ENCODE data around the gene MAP3K9. TPM values are rescaled to one million over a fixed set of nuclear protein-coding genes. Genes with fewer than 3 reads are reported as not detected.

Gene MAP3K9
- total RNA-seq, 4 donors from 2014 or later = 18.3 to 23.9 (median 20.7) TPM

GRCh38 chr14:70741482-70741881 lies 67.8 kb downstream of the MAP3K9 start:
- H3K4me3 ChIP-seq (ENCODE audit: low read depth, poor library complexity, severe bottlenecking) = no peak overlapping the region
- peak in 1 of 2 donors; percentile 0 for DNase-seq (ENCODE audit: low spot score in 2 of 2)
- WGBS, 2 donors = 57 to 61% methylated on average over 6 of the region's 6 CpGs
- TF ChIP-seq CTCF (IDR thresholded peaks at IDR 0.05) = no peak
- TF ChIP-seq POLR2A (IDR thresholded peaks at IDR 0.05) = no peak
- intact Hi-C loops (cut with DNase I; ENCODE audit: low total_unique reads) = no loop called here

- no peak for TF ChIP-seq POLR2A (IDR thresholded peaks at IDR 0.05)
- no peak for TF ChIP-seq CTCF (IDR thresholded peaks at IDR 0.05)
- no peak overlapping the region for H3K4me3 ChIP-seq (ENCODE audit: low read depth, poor library complexity, severe bottlenecking)
- DNase-seq (ENCODE audit: low spot score in 2 of 2) = no peak
- WGBS, 2 donors = 42 to 46% methylated on average over 4 of the region's 4 CpGs
- intact Hi-C loops (cut with DNase I; ENCODE audit: low total_unique reads) = no loop called here
Observed at GRCh38 chr14:70735043-70735442, 74.3 kb downstream of the MAP3K9 start.

DNA sequence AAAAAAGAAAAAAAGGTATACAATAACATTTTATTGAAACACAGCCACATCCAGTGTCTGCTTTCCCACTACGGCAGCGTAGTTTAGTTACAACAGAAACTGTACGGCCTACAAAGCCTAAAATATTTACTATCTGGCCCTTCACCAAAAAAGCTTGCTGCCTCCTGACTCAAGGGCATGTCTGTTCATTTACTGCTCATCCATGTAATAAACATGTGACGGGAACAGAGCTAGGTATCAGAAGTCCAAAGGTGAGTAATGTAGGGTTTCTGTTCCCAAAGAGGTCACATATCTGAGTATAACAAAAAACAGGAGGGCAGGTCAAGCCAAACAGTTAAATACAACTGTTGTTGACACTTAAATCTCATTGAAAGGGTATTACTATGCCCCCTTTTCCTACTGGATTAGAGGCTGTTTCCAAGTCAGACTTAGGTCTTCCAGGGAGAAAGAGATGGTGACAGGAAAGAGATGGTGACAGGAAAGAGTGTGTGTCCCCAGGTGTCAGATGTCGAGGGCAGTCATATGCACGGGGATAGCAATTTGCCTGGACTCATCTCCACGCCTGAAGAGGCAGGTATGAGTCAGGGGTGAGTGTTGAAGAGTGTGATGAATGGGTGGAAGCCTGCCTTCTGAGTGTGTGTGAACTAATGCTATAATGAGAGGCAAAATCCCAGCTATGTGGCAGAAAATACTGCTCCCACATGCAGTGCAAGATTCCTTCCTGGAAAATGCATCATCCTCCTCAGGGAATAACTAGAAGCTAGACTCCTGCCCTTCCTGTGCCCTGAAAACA lies 77.7 kb downstream of the MAP3K9 start:
- no peak for DNase-seq (ENCODE audit: low spot score in 2 of 2)
- no peak for TF ChIP-seq POLR2A (IDR thresholded peaks at IDR 0.05)
- no peak for TF ChIP-seq CTCF (IDR thresholded peaks at IDR 0.05)
- intact Hi-C loops (cut with DNase I; ENCODE audit: low total_unique reads) = no loop called here
- 52 to 68% methylated on average over 7 of the region's 7 CpGs for WGBS, 2 donors
- H3K4me3 ChIP-seq (ENCODE audit: low read depth, poor library complexity, severe bottlenecking) = no peak overlapping the region

DNA sequence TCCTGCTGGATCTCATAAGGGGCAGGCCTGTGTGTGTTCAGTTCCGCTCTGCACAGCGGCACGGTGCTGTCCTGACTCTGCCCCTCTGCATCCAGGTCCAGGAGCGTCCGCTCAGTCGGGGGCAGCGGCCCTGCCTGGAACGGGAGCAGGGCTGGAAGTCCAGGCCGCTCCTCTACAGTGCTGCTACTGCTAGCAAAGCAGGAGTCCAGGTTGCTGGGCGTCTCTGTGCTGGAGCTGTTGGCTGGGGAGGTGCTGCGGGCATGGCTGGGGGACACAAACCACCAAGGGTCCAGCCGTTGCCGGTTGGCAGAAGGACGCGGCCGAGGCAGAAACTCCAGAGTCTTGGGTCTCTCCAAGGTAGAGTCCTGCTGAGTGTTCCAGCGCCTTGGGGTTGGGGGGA lies 78.9 kb downstream of the MAP3K9 start:
- no peak for TF ChIP-seq CTCF (IDR thresholded peaks at IDR 0.05)
- 96 to 97% methylated on average over 17 of the region's 17 CpGs for WGBS, 2 donors
- no peak for DNase-seq (ENCODE audit: low spot score in 2 of 2)
- intact Hi-C loops (cut with DNase I; ENCODE audit: low total_unique reads) = no loop called here
- H3K4me3 ChIP-seq (ENCODE audit: low read depth, poor library complexity, severe bottlenecking) = no peak overlapping the region

GRCh38 chr14:70726651-70727375 lies 82.5 kb downstream of the MAP3K9 start:
- 65 to 82% methylated on average over 6 of the region's 6 CpGs for WGBS, 2 donors
- DNase-seq (ENCODE audit: low spot score in 2 of 2) = no peak
- intact Hi-C loops (cut with DNase I; ENCODE audit: low total_unique reads) = no loop called here
- TF ChIP-seq POLR2A (IDR thresholded peaks at IDR 0.05) (no peak), CTCF (IDR thresholded peaks at IDR 0.05) (no peak)
- no peak overlapping the region for H3K4me3 ChIP-seq (ENCODE audit: low read depth, poor library complexity, severe bottlenecking)

Measured in lower leg skin (tissue), 4 donors.